ENCODE results near the gene KLK3.

KLK3 gene

GRCh38 chr19:50836543-50837195, 18.0 kb upstream of the KLK3 start:
- in situ Hi-C loops (cut with MboI; ENCODE audit: low sequenced_read_pairs) = no loop called here
- H3K27me3 ChIP-seq (ENCODE audit: low read depth) = no peaks in the 10 kb centered on the region
- H3K36me3 ChIP-seq (replicated peaks) = no peaks in the 10 kb centered on the region
- H3K4me3 ChIP-seq = no peak overlapping the region; the same call in 1 of the 2 replicates
- H3K9me3 ChIP-seq = no peaks in the 10 kb centered on the region
- H3K4me1 ChIP-seq = peaks cover 3% of the 10 kb centered on the region
- no peak for DNase-seq (ENCODE audit: low spot score in 2 of 2)

DNA sequence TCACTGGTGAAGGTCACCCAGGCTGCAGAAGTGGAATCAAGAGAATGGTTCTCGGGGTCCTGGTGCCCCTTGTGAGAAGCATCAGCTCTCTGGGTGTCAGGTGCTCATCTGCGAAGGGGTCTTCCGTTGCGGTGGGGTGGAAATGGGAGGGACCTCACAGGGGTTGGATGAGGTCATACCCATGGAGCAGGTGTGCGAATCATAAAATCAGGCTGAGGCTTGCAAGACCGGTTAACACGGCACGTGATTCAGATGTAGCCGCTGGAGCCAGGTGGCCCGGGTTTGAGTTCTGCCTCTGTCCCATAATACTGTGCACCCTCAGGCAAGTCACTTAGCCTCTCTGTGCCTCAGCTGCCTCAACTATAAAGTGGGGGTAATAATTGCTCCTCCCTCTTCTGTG, 17.4 kb upstream of the KLK3 start:
- H3K4me3 ChIP-seq = no peak overlapping the region
- H3K4me1 ChIP-seq = peaks cover 3% of the 10 kb centered on the region
- no peak for DNase-seq (ENCODE audit: low spot score in 2 of 2)
- H3K9me3 ChIP-seq = no peaks in the 10 kb centered on the region
- in situ Hi-C loops (cut with MboI; ENCODE audit: low sequenced_read_pairs) = no loop called here
- peaks cover 1% of the 10 kb centered on the region; the same call in 1 of the 2 replicates for H3K27me3 ChIP-seq (ENCODE audit: low read depth)
- H3K36me3 ChIP-seq (replicated peaks) = no peaks in the 10 kb centered on the region

- H3K4me3 ChIP-seq = no peak overlapping the region
- H3K9me3 ChIP-seq = no peaks in the 10 kb centered on the region
- H3K4me1 ChIP-seq = peaks cover 3% of the 10 kb centered on the region
- H3K27me3 ChIP-seq (ENCODE audit: low read depth) = peaks cover 4% of the 10 kb centered on the region; the same call in 1 of the 2 replicates
- no peak for DNase-seq (ENCODE audit: low spot score in 2 of 2)
- no peaks in the 10 kb centered on the region for H3K36me3 ChIP-seq (replicated peaks)
- in situ Hi-C loops (cut with MboI; ENCODE audit: low sequenced_read_pairs) = no loop called here
These were observed 16.5 kb upstream of the KLK3 start for GRCh38 chr19:50838239-50838638.

DNA sequence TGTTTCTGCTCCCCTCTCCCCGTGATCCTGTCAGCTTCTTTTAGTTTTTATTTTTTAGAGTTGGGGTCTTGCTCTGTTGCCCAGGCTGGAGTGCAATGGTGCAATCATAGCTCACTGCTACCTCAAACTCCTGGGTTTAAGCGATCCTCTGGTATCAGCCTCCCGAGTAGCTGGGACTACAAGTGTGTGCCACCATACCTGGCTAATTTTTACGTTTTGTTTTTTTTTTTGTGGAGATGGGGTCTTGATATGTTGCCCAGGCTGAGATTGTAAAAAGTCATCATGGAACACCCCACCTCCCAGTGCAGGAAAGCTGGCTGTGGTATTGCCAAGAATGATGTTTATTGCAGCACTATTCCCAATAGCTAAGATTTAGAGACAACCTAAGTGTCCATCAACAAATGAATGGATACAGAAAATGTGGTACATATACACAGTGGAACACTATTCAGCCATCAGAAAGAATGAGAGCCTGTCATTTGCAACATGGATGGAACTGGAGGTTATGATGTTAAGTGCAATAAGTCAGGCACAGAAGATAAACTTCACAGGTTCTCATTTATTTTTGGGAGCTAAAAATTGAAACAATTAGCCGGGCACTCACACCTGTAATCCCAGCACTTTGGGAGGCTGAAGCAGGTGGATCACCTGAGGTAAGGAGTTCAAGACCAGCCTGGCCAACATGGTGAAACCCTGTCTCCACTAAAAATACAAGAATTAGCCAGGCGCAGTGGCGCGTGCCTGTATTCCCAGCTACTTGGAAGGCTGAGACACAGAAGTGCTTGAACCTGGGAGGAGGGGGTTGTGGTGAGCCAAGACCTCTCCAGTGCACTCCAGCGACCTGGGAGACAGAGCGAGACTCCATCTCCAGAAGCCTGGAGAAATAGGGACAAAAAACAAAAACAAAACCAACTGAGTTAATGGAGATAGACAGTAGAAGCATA, 14.7 kb upstream of the KLK3 start:
- H3K36me3 ChIP-seq (replicated peaks) = no peaks in the 10 kb centered on the region
- in situ Hi-C loops (cut with MboI; ENCODE audit: low sequenced_read_pairs) = no loop called here
- no peak for DNase-seq (ENCODE audit: low spot score in 2 of 2)
- H3K4me3 ChIP-seq = no peak overlapping the region
- H3K27me3 ChIP-seq (ENCODE audit: low read depth) = peaks cover 4% of the 10 kb centered on the region; the same call in 1 of the 2 replicates
- H3K9me3 ChIP-seq = no peaks in the 10 kb centered on the region
- H3K4me1 ChIP-seq = peaks cover 3% of the 10 kb centered on the region

DNA sequence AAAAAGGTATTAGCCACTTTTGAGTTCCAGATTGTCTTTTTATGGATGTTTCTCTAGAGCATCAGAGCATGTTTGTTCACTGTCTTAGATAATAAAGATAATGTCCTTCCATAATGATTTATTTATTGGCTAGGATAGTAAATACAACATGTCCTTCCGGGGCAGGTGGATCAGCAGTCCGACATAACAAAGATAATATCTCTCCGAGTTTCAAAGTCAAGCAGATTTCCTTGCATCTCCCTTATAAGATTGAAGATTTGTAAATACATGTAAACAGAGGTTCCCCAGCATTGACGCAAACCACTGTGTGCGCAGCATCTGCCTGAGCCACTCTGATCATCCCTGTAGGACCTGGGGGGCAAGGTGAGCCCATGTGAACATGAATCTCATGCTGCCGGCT, 12.6 kb upstream of the KLK3 start:
- in situ Hi-C loops (cut with MboI; ENCODE audit: low sequenced_read_pairs) = no loop called here
- no peaks in the 10 kb centered on the region for H3K4me1 ChIP-seq
- no peaks in the 10 kb centered on the region for H3K36me3 ChIP-seq (replicated peaks)
- no peaks in the 10 kb centered on the region for H3K9me3 ChIP-seq
- H3K4me3 ChIP-seq = no peak overlapping the region
- H3K27me3 ChIP-seq (ENCODE audit: low read depth) = peaks cover 4% of the 10 kb centered on the region
- DNase-seq (ENCODE audit: low spot score in 2 of 2) = no peak

- H3K36me3 ChIP-seq (replicated peaks) = no peaks in the 10 kb centered on the region
- no peak for DNase-seq (ENCODE audit: low spot score in 2 of 2)
- H3K27me3 ChIP-seq (ENCODE audit: low read depth) = peaks cover 4% of the 10 kb centered on the region
- no peaks in the 10 kb centered on the region for H3K4me1 ChIP-seq
- H3K9me3 ChIP-seq = no peaks in the 10 kb centered on the region
- in situ Hi-C loops (cut with MboI; ENCODE audit: low sequenced_read_pairs) = no loop called here
- H3K4me3 ChIP-seq = no peak overlapping the region
These were observed 11.5 kb upstream of the KLK3 start for GRCh38 chr19:50843205-50843604.

DNA sequence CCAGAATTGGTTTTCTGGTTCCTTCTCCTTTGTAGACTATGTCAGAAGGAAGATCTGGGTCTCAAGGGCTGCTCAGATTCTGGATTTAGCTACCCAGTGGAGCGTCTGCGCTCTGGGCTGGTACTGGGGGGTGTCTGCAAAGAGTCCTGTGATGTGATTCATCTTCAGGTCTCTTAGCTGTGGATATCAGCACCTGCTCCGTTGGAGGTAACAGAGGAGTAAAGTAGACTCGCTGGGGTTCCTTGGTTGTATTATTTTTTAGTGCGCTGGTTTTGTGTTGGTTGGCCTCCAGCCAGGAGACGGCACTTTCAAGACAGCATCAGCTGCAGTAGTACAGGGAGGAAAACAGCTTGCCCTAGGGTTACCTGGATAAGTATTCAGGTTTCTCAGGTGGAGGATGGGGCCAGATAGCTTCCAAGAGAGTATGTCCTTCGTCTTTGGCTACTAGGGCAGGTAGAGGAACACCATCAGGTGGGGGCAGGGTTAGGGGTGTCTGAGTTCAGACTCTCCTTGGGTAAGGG, 11.0 kb upstream of the KLK3 start:
- Histone ChIP-seq H3K27me3 (ENCODE audit: low read depth) (peaks cover 4% of the 10 kb centered on the region), H3K36me3 (replicated peaks) (no peaks in the 10 kb centered on the region), H3K4me1 (no peaks in the 10 kb centered on the region), H3K4me3 (no peak overlapping the region), H3K9me3 (no peaks in the 10 kb centered on the region)
- in situ Hi-C loops (cut with MboI; ENCODE audit: low sequenced_read_pairs) = no loop called here
- no peak for DNase-seq (ENCODE audit: low spot score in 2 of 2)

DNA sequence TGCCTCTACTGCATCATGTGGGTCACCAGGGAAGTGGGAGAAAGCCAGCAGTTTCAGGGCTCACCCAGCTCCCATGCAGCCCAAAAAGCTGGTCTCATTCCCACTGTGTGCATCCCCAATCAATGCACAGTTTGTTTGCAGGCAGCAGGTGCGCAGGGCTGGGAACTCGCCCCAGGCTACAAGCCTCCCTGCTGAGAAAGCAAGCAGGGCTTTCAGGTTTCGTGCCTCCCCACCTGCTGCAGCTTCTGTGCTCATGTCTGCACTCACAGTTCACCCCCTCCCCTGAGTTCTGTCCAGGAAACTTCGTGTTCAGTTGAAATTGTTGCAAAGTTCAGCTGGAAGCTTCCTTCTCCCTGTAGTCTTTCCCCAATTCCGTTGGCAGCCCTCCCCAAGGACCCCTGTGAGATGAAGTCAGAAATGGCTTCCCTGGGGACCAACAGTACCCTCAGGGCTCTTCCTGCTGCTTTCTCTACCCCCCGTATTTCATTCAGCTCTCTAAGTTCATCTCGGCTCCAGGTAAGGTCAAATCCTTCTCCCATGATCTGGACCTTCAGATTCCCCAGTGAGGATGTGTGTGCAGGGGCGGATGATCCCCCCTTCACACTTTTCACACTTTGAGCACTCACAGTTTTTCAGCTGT, 10.3 kb upstream of the KLK3 start:
- H3K27me3 ChIP-seq (ENCODE audit: low read depth) = peaks cover 4% of the 10 kb centered on the region
- no peaks in the 10 kb centered on the region for H3K36me3 ChIP-seq (replicated peaks)
- no peak for DNase-seq (ENCODE audit: low spot score in 2 of 2)
- H3K9me3 ChIP-seq = no peaks in the 10 kb centered on the region
- in situ Hi-C loops (cut with MboI; ENCODE audit: low sequenced_read_pairs) = no loop called here
- no peaks in the 10 kb centered on the region for H3K4me1 ChIP-seq
- no peak overlapping the region for H3K4me3 ChIP-seq

- DNase-seq (ENCODE audit: low spot score in 2 of 2) = no peak
- in situ Hi-C loops (cut with MboI; ENCODE audit: low sequenced_read_pairs) = no loop called here
- Histone ChIP-seq H3K4me3 (no peak overlapping the region), H3K27me3 (ENCODE audit: low read depth) (no peaks in the 10 kb centered on the region; the same call in 1 of the 2 replicates), H3K36me3 (replicated peaks) (no peaks in the 10 kb centered on the region), H3K4me1 (no peaks in the 10 kb centered on the region), H3K9me3 (no peaks in the 10 kb centered on the region)
These were observed 4.0 kb upstream of the KLK3 start for GRCh38 chr19:50850738-50851137.

DNA sequence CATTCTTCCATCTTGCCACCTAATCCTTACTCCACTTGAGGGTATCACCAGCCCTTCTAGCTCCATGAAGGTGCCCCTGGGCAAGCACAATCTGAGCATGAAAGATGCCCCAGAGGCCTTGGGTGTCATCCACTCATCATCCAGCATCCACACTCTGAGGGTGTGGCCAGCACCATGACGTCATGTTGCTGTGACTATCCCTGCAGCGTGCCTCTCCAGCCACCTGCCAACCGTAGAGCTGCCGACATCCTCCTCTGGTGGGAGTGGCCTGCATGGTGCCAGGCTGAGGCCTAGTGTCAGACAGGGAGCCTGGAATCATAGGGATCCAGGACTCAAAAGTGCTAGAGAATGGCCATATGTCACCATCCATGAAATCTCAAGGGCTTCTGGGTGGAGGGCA, 3.1 kb upstream of the KLK3 start:
- Histone ChIP-seq H3K4me3 (no peak overlapping the region), H3K4me1 (no peaks in the 10 kb centered on the region), H3K9me3 (no peaks in the 10 kb centered on the region), H3K36me3 (replicated peaks) (no peaks in the 10 kb centered on the region), H3K27me3 (ENCODE audit: low read depth) (peaks cover 2% of the 10 kb centered on the region; the same call in 1 of the 2 replicates)
- no peak for DNase-seq (ENCODE audit: low spot score in 2 of 2)
- in situ Hi-C loops (cut with MboI; ENCODE audit: low sequenced_read_pairs) = no loop called here

DNA sequence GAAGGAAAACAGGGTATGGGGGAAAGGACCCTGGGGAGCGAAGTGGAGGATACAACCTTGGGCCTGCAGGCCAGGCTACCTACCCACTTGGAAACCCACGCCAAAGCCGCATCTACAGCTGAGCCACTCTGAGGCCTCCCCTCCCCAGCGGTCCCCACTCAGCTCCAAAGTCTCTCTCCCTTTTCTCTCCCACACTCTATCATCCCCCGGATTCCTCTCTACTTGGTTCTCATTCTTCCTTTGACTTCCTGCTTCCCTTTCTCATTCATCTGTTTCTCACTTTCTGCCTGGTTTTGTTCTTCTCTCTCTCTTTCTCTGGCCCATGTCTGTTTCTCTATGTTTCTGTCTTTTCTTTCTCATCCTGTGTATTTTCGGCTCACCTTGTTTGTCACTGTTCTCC, 2.7 kb downstream of the KLK3 start:
- no peaks in the 10 kb centered on the region for H3K9me3 ChIP-seq
- H3K4me3 ChIP-seq = no peak overlapping the region
- no peaks in the 10 kb centered on the region for H3K4me1 ChIP-seq
- H3K36me3 ChIP-seq (replicated peaks) = no peaks in the 10 kb centered on the region
- H3K27me3 ChIP-seq (ENCODE audit: low read depth) = peaks cover 7% of the 10 kb centered on the region
- no peak for DNase-seq (ENCODE audit: low spot score in 2 of 2)
- in situ Hi-C loops (cut with MboI; ENCODE audit: low sequenced_read_pairs) = no loop called here

DNA sequence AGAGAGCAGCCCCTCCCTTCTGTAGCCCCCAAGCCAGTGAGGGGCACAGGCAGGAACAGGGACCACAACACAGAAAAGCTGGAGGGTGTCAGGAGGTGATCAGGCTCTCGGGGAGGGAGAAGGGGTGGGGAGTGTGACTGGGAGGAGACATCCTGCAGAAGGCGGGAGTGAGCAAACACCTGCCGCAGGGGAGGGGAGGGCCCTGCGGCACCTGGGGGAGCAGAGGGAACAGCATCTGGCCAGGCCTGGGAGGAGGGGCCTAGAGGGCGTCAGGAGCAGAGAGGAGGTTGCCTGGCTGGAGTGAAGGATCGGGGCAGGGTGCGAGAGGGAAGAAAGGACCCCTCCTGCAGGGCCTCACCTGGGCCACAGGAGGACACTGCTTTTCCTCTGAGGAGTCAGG, 4.2 kb downstream of the KLK3 start:
- Histone ChIP-seq H3K9me3 (no peaks in the 10 kb centered on the region), H3K4me3 (no peak overlapping the region), H3K36me3 (replicated peaks) (no peaks in the 10 kb centered on the region), H3K4me1 (no peaks in the 10 kb centered on the region), H3K27me3 (ENCODE audit: low read depth) (peaks cover 12% of the 10 kb centered on the region)
- in situ Hi-C loops (cut with MboI; ENCODE audit: low sequenced_read_pairs) = no loop called here
- no peak for DNase-seq (ENCODE audit: low spot score in 2 of 2)

DNA sequence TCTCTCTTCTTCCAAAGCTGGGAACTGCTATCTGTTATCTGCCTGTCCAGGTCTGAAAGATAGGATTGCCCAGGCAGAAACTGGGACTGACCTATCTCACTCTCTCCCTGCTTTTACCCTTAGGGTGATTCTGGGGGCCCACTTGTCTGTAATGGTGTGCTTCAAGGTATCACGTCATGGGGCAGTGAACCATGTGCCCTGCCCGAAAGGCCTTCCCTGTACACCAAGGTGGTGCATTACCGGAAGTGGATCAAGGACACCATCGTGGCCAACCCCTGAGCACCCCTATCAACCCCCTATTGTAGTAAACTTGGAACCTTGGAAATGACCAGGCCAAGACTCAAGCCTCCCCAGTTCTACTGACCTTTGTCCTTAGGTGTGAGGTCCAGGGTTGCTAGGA, 5.1 kb downstream of the KLK3 start:
- Histone ChIP-seq H3K27me3 (ENCODE audit: low read depth) (peaks cover 12% of the 10 kb centered on the region), H3K9me3 (no peaks in the 10 kb centered on the region), H3K36me3 (replicated peaks) (no peaks in the 10 kb centered on the region), H3K4me1 (no peaks in the 10 kb centered on the region), H3K4me3 (no peak overlapping the region)
- no peak for DNase-seq (ENCODE audit: low spot score in 2 of 2)
- in situ Hi-C loops (cut with MboI; ENCODE audit: low sequenced_read_pairs) = no loop called here

- H3K27me3 ChIP-seq (ENCODE audit: low read depth) = peaks cover 12% of the 10 kb centered on the region
- no peaks in the 10 kb centered on the region for H3K36me3 ChIP-seq (replicated peaks)
- no peaks in the 10 kb centered on the region for H3K9me3 ChIP-seq
- DNase-seq (ENCODE audit: low spot score in 2 of 2) = no peak
- in situ Hi-C loops (cut with MboI; ENCODE audit: low sequenced_read_pairs) = no loop called here
- H3K4me1 ChIP-seq = no peaks in the 10 kb centered on the region
- H3K4me3 ChIP-seq = no peak overlapping the region
These were observed 6.3 kb downstream of the KLK3 start for GRCh38 chr19:50861010-50861409.

Data from HAP-1 (cell line).